LNCAP (cell line): ENCODE data around the gene NAP1L5.

ENCODE experiments used
- CTCF ChIP-seq: fragments of 450-650 bp; IDR thresholded peaks from 2 replicates; pipeline ENCODE4 v1.5.1; 2017; ENCODE audit warnings: mild to moderate bottlenecking

Gene NAP1L5

GRCh38 chr4:88742561-88742960 lies 44.9 kb upstream of the NAP1L5 start:
- TF ChIP-seq CTCF: no peak

DNA sequence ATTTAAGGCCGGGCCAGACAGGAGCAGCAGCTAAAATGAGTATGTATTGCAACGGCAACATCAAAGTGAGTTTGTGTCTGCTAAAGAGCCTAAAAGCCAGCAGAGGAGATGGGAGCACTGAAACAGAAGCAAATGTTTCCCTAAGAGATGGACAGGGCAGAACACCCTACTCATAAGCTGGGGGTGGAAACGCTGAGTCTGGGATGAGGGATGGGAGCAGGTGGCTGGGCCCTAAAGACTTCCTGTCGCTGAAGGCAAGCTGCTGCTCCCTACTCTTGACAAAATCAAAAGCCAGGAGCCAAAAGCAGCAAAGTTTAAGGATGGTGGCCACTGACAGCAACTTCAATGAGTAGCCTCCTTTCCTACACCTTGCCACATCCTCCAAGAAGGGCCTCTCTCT lies 40.6 kb upstream of the NAP1L5 start:
- TF ChIP-seq CTCF: no peak

DNA sequence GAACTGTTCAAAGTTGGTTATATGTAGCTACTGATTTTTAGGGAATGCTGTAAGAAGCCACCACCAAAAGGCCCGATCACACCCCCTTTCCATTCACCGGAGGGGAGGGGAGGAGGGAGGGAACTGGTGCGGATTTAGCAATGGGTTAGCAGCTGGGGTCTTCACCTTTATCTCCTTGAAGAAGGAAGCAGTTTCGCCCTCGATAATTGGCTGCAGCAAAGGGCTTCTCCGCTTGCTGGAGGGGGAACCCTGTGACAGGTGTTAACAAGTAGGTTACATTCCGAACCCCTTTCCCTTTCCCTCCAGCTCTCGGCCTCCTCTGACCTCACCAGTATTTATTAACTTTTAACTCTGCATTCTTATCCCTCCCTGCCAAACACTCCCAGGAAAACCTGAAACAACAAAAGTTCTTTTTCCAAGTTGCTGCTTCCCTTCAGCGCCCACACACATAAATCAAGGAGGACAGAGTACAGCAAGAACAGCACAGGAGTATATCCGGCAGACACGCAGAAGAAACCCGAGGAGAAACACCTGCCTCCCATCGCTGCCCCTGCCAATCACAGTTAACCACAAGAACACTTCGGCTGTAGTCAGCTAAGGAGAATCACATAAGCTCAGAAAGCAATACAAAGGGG lies 39.8 kb upstream of the NAP1L5 start:
- TF ChIP-seq CTCF: no peak

- TF ChIP-seq CTCF: no peak
These were observed 38.6 kb upstream of the NAP1L5 start for GRCh38 chr4:88736264-88736663.

- no peak for TF ChIP-seq CTCF
These were observed 37.9 kb upstream of the NAP1L5 start for GRCh38 chr4:88735564-88735963.

DNA sequence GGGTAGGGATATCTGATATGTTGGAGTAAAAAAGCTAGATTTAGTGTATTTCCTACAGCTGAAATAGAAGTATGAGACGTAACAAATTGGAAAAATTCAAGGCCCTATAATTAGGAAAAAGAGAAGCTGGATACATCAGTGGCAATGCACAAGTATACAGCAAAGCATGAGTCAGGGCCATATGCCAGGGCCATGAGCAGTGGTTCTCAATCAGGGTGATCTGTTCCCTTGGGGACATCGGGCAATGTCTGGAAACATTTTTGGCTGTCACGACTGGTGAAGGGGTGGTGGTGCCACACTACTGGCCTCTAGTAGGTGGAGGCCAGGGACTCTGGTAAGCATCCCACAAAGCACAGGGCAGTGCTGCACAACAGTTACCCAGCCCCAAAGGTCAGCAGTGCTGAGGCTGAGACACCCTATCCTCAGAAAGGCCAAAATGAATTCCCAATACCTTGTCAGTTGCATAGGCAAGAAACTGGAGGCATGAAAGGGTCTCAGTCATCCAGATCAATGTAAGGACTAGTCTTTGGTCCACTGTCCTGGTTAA lies 36.8 kb upstream of the NAP1L5 start:
- TF ChIP-seq CTCF: no peak

DNA sequence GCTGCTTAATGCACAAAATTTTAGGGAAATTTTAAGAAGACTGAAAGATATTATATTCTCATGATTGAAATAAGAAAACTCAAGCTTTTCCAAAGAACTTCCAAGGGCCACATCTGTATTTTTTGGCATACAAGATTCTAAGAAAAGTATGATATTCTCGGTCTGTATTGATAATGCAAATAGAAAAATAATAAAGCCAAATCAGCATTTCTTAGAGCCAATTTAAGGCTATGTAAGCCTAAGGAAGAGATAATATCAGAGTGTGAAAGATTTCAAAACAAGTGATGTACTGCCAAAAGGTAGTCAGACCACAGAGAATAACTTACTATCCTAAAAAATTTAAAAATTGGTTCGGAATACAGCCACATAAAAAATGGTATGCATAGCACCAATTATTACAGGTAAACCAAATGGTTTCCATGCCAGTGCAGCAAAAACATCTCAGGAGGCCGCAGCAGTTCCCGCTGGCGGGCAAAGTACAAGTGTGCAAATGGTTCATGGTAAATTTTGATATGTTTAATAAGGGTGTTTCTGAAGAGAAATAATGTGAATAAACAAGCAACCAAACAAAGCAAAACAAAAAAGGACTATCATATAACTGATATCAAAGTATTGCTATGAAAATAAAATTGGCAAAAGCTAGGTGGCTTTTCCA lies 35.2 kb upstream of the NAP1L5 start:
- TF ChIP-seq CTCF: no peak
